ENCODE data around the gene ANKMY2.
"Not testable (repeated sequence)": the region's sequence is repeated elsewhere in the genome, so short reads cannot be mapped to it uniquely, and the experiment has no call there.

Gene ANKMY2

GRCh38 chr7:16645593-16646471 lies at the start of gene ANKMY2, which contains the start of gene BZW2:
Gene ANKMY2 (minus strand): TSS chr7:16645754. CDS start chr7:16645573, 181 bp downstream.
Gene BZW2 (plus strand): TSS chr7:16646181. CDS start chr7:16665444, 19,263 bp downstream.
- no peaks in the 10 kb centered on the region for H3K9me3 ChIP-seq (ENCODE audit: control insufficient read depth, insufficient read depth, low read length)
- H3K4me1 ChIP-seq (ENCODE audit: insufficient read depth, low read length) = peaks cover 18% of the 10 kb centered on the region
- no peaks in the 10 kb centered on the region for H3K36me3 ChIP-seq (ENCODE audit: insufficient read depth, low read length)

DNA sequence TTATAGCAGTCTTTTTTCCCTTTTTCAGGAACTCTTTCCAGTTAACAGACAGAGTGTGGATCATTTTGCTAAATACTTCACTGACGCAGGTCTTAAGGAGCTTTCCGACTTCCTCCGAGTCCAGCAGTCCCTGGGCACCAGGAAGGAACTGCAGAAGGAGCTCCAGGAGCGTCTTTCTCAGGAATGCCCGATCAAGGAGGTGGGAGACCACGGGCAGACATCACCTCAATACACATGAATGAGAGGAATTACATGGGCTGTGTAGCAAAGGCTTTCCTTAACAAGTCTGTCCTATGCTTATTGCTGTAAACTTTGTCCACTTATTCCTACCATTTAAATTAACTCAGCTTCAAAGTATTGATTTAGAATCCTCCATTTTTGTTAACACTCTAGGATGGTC lies 49.3 kb upstream of the ANKMY2 start:
- Histone ChIP-seq H3K4me1 (ENCODE audit: insufficient read depth, low read length) (no peaks in the 10 kb centered on the region), H3K9me3 (ENCODE audit: control insufficient read depth, insufficient read depth, low read length) (no peaks in the 10 kb centered on the region), H3K36me3 (ENCODE audit: insufficient read depth, low read length) (peaks cover 29% of the 10 kb centered on the region), H3K9ac (ENCODE audit: low read depth, low read length) (no peak overlapping the region)

More at GRCh38 chr7:16645593-16646471, at the start of gene ANKMY2, which contains the start of gene BZW2:
- H3K9ac ChIP-seq (ENCODE audit: low read depth, low read length) = peak within 1 kb of the TSS; percentile 86

DNA sequence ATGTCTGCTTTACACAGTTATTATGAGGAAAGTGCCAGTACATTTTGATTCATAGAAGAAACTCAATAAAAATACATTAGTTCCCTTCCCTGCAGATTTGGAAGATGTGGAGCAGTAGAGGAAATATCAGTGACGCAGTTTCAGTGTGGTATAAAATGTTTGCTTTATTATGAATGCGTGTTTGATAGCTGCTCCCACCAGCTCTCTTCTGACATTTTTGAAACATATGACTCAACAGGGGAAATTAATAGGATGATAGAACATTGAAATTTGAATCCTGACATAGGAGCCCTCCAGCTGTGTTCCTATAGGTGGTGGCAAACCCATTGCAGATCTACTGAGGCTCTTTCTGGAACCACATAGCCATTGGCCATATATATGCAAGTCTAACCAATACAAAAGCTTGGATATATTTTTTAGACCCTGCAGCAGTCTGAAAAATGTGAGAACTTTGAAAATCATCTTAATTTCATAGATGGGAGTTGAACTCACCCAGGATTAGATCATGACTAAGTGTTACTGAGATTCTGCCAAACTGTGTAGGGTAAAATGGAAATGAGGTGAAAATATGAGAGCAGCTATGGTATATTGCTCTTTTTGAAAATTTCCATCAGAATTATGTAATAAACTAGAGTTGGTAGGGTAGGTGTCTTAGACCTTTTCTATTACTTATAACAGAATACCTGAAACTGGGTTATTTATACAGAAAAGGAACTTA lies 48.2 kb upstream of the ANKMY2 start:
- no peaks in the 10 kb centered on the region for H3K9me3 ChIP-seq (ENCODE audit: control insufficient read depth, insufficient read depth, low read length)
- no peak overlapping the region for H3K9ac ChIP-seq (ENCODE audit: low read depth, low read length)
- H3K36me3 ChIP-seq (ENCODE audit: insufficient read depth, low read length) = peaks cover 28% of the 10 kb centered on the region
- H3K4me1 ChIP-seq (ENCODE audit: insufficient read depth, low read length) = no peaks in the 10 kb centered on the region

DNA sequence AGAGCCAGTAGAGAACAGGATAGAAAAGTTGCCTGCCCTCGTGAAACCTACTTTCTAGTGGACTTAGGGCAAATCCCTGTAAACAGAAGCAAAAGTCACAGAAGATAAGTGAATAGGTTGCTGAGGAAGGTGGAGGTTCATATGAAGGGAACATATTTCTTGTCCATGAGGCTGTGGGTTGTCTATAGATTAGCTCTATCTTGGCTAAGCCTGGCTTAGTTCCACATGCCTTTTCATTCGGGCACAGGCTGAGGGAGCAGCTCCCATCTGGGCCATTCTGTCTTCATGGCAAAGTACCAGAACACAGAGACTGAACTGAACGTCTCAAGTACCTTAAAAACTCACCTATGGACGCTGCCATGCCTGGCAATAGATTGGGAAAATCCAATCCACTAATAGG lies 45.7 kb upstream of the ANKMY2 start:
- H3K9me3 ChIP-seq (ENCODE audit: control insufficient read depth, insufficient read depth, low read length) = no peaks in the 10 kb centered on the region
- H3K4me1 ChIP-seq (ENCODE audit: insufficient read depth, low read length) = no peaks in the 10 kb centered on the region
- H3K36me3 ChIP-seq (ENCODE audit: insufficient read depth, low read length) = peaks cover 13% of the 10 kb centered on the region; the same call in 1 of the 2 replicates
- no peak overlapping the region for H3K9ac ChIP-seq (ENCODE audit: low read depth, low read length)

- Histone ChIP-seq H3K9me3 (ENCODE audit: control insufficient read depth, insufficient read depth, low read length) (no peaks in the 10 kb centered on the region), H3K36me3 (ENCODE audit: insufficient read depth, low read length) (peaks cover 13% of the 10 kb centered on the region; the same call in 1 of the 2 replicates), H3K9ac (ENCODE audit: low read depth, low read length) (no peak overlapping the region), H3K4me1 (ENCODE audit: insufficient read depth, low read length) (no peaks in the 10 kb centered on the region)
Observed at GRCh38 chr7:16688249-16688648, 42.7 kb upstream of the ANKMY2 start.

GRCh38 chr7:16685535-16685934 lies 40.0 kb upstream of the ANKMY2 start:
- Histone ChIP-seq H3K9ac (ENCODE audit: low read depth, low read length) (no peak overlapping the region), H3K9me3 (ENCODE audit: control insufficient read depth, insufficient read depth, low read length) (no peaks in the 10 kb centered on the region), H3K4me1 (ENCODE audit: insufficient read depth, low read length) (no peaks in the 10 kb centered on the region), H3K36me3 (ENCODE audit: insufficient read depth, low read length) (peaks cover 3% of the 10 kb centered on the region)

GRCh38 chr7:16684935-16685334 lies 39.4 kb upstream of the ANKMY2 start:
- peaks cover 3% of the 10 kb centered on the region for H3K36me3 ChIP-seq (ENCODE audit: insufficient read depth, low read length)
- no peaks in the 10 kb centered on the region for H3K4me1 ChIP-seq (ENCODE audit: insufficient read depth, low read length)
- no peak overlapping the region for H3K9ac ChIP-seq (ENCODE audit: low read depth, low read length)
- H3K9me3 ChIP-seq (ENCODE audit: control insufficient read depth, insufficient read depth, low read length) = no peaks in the 10 kb centered on the region

GRCh38 chr7:16678645-16679566 lies 33.4 kb upstream of the ANKMY2 start:
- not testable (repeated sequence) for H3K9ac ChIP-seq (ENCODE audit: low read depth, low read length); H3K4me1 ChIP-seq (ENCODE audit: insufficient read depth, low read length); H3K9me3 ChIP-seq (ENCODE audit: control insufficient read depth, insufficient read depth, low read length); H3K36me3 ChIP-seq (ENCODE audit: insufficient read depth, low read length)

DNA sequence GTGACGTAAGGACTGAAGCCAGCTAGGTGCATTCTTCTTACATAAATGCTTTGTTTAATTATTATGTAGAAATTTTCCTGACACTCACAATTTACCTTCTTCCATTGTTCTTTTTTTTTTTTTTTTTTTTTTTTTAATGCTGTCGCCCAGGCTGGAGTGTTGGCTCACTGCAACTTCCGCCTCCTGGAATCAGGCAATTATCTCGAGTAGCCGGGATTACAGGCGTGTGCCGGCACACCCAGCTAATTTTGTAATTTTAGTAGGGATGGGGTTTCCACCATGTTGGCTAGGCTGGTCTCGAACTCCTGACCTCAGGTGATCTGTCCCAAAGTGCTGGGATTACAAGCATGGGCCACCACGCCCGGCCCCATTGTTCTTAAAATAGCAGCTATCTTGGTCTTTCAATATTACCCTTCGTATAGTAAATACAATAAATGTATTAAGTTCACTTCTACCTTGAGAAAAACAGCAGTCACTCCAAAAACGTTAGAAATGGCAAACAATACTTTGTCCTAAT lies 32.5 kb upstream of the ANKMY2 start:
- Histone ChIP-seq H3K9me3 (ENCODE audit: control insufficient read depth, insufficient read depth, low read length) (no peaks in the 10 kb centered on the region), H3K9ac (ENCODE audit: low read depth, low read length) (no peak overlapping the region), H3K36me3 (ENCODE audit: insufficient read depth, low read length) (peaks cover 4% of the 10 kb centered on the region), H3K4me1 (ENCODE audit: insufficient read depth, low read length) (no peaks in the 10 kb centered on the region; the same call in 1 of the 2 replicates)

DNA sequence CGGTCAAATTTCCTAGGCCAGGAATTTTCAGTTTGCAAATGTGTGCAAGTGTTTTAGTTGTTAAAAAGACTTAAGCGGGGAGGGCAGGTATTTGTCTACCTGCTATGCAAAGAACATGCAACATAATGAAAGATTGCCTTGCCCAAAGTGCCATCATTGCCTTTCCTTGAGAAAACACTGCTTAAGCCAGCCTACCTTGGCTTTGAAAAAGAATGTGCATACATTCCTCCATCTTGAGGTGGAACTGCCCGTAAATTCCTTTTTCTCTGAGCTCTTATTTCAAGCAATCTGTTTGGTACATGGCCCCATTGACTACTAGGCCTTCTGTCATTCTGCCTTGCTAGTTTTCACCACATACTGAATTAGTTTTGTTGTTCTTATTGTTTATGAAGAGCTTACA lies 29.7 kb upstream of the ANKMY2 start:
- Histone ChIP-seq H3K9me3 (ENCODE audit: control insufficient read depth, insufficient read depth, low read length) (no peaks in the 10 kb centered on the region), H3K36me3 (ENCODE audit: insufficient read depth, low read length) (peaks cover 4% of the 10 kb centered on the region; the same call in 1 of the 2 replicates)

GRCh38 chr7:16671811-16672210 lies 26.3 kb upstream of the ANKMY2 start:
- H3K36me3 ChIP-seq (ENCODE audit: insufficient read depth, low read length) = peaks cover 4% of the 10 kb centered on the region; the same call in 1 of the 2 replicates
- H3K9ac ChIP-seq (ENCODE audit: low read depth, low read length) = no peak overlapping the region
- H3K9me3 ChIP-seq (ENCODE audit: control insufficient read depth, insufficient read depth, low read length) = no peaks in the 10 kb centered on the region
- H3K4me1 ChIP-seq (ENCODE audit: insufficient read depth, low read length) = peaks cover 20% of the 10 kb centered on the region

More for the DNA sequence above, 29.7 kb upstream of the ANKMY2 start:
- Histone ChIP-seq H3K9ac (ENCODE audit: low read depth, low read length) (no peak overlapping the region), H3K4me1 (ENCODE audit: insufficient read depth, low read length) (peaks cover 9% of the 10 kb centered on the region)

GRCh38 chr7:16670731-16671344 lies 25.3 kb upstream of the ANKMY2 start:
- H3K36me3 ChIP-seq (ENCODE audit: insufficient read depth, low read length) = 0 out of 2 replicates have a peak, but pooled peaks cover under 1% of the 10 kb centered on the region
- H3K9ac ChIP-seq (ENCODE audit: low read depth, low read length) = no peak overlapping the region
- no peaks in the 10 kb centered on the region for H3K9me3 ChIP-seq (ENCODE audit: control insufficient read depth, insufficient read depth, low read length)
- peaks cover 20% of the 10 kb centered on the region for H3K4me1 ChIP-seq (ENCODE audit: insufficient read depth, low read length)

DNA sequence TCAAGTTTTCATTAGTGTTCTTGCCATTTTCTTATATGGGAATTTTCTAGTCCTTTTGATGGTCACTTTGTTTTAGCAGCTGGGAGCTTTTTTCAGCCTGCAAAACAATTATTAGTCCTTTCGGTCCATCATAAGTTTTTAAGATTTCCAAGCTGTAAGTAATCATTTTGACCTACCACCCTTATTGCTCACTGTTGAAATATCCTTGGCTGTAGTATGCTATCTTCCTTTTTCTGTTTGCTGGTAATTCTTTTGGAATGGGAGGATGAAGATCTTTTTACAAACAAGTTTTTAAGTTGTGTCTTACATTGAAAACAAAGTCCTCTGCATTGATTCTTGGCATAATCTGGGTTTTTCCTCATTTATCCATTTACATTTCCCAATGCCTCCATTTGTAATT lies 24.5 kb upstream of the ANKMY2 start:
- no peaks in the 10 kb centered on the region for H3K36me3 ChIP-seq (ENCODE audit: insufficient read depth, low read length)
- peaks cover 20% of the 10 kb centered on the region for H3K4me1 ChIP-seq (ENCODE audit: insufficient read depth, low read length)
- no peak overlapping the region for H3K9ac ChIP-seq (ENCODE audit: low read depth, low read length)
- H3K9me3 ChIP-seq (ENCODE audit: control insufficient read depth, insufficient read depth, low read length) = no peaks in the 10 kb centered on the region

All from ES-I3 (cell line).